Measurements from ENCODE around the gene RPL38. TPM values are rescaled to one million over a fixed set of nuclear protein-coding genes. Genes with fewer than 3 reads are reported as not detected.

The RPL38 gene
- total and polyA plus RNA-seq, 2 of the 4 experiments (the other 2 are of a cell fraction): 111 to 527 TPM

GRCh38 chr17:74198694-74199093, 4.8 kb upstream of the RPL38 start:
- POLR2A ChIA-PET (ENCODE audit: unreplicated experiment): no interaction called here
- Histone ChIP-seq H4K8ac (ENCODE audit: low read depth in 2 of 2, low read length in 2 of 2) (no peak overlapping the region), H3K14ac (replicated peaks; ENCODE audit: low read depth, low read length) (no peak overlapping the region), H3K4me3 (ENCODE audit: insufficient read depth, low read depth, low read length) (no peak overlapping the region), H3K27me3 (ENCODE audit: control insufficient read depth, insufficient read depth, low read length) (peaks cover 33% of the 10 kb centered on the region), H2AFZ (replicated peaks; ENCODE audit: low read length, poor library complexity) (no peak overlapping the region), H3K36me3 (ENCODE audit: control insufficient read depth, insufficient read depth, low read length) (no peaks in the 10 kb centered on the region), H3K9me3 (ENCODE audit: control insufficient read depth, insufficient read depth, low read length) (no peaks in the 10 kb centered on the region), H3K56ac (ENCODE audit: extremely low read depth, insufficient read depth, low read length) (no peak overlapping the region), H3K27ac (ENCODE audit: insufficient read depth, low read length) (no peak overlapping the region), H3K9me1 (ENCODE audit: insufficient read depth, low read length) (no peaks in the 10 kb centered on the region), H2BK120ac (ENCODE audit: low read depth, low read length) (no peak overlapping the region), H3K18ac (ENCODE audit: low read depth, low read length) (no peak overlapping the region), H4K5ac (ENCODE audit: low read depth, low read length) (no peak overlapping the region), H3K4ac (ENCODE audit: low read depth, low read length) (no peak overlapping the region), H2AK5ac (ENCODE audit: low read depth, low read length) (no peak overlapping the region), H4K20me1 (ENCODE audit: insufficient read depth, low read length) (0 out of 2 replicates have a peak, but pooled peaks cover 1% of the 10 kb centered on the region), H3K79me1 (ENCODE audit: low read depth in 1 of 2, low read length in 2 of 2) (no peaks in the 10 kb centered on the region), H2AK9ac (replicated peaks; ENCODE audit: low read depth, low read length, poor library complexity) (no peak overlapping the region), H3K4me2 (ENCODE audit: low read depth, low read length) (no peak overlapping the region), H3K4me1 (ENCODE audit: control insufficient read depth, insufficient read depth, low read length) (no peaks in the 10 kb centered on the region), H2BK15ac (ENCODE audit: low read depth, low read length) (no peak overlapping the region), H3K9ac (ENCODE audit: low read depth, low read length) (no peak overlapping the region), H4K91ac (ENCODE audit: insufficient read depth, low read depth, low read length) (no peak overlapping the region), H2BK5ac (ENCODE audit: low read depth, low read length, poor library complexity, severe bottlenecking) (no peak overlapping the region), H2BK20ac (ENCODE audit: low read depth, low read length) (no peak overlapping the region), H3K23ac (ENCODE audit: low read depth, low read length) (no peak overlapping the region)
- no peak for ATAC-seq (ENCODE audit: low read depth)
- in situ Hi-C loops (cut with MboI; ENCODE audit: low sequenced_read_pairs): loop anchor here (25.0 kb wide), 1 partner anchor 936 kb away; the partner anchor contains the start of gene CPSF4L
- 80% methylated on average over 2 of the region's 6 CpGs; no CpG with 5 or more reads in 1 of the 2 experiments for WGBS, 2 experiments (ENCODE audit: extremely low coverage in 2 of 2, insufficient read length in 1 of 2)
- no peak for DNase-seq
- TF ChIP-seq ELK1 (IDR thresholded peaks at IDR 0.05; ENCODE audit: borderline replicate concordance, low read depth, low read length) (no peak), MXI1 (IDR thresholded peaks at IDR 0.05; ENCODE audit: borderline replicate concordance, low read depth, low read length) (no peak), RAD21 (IDR thresholded peaks at IDR 0.05; ENCODE audit: low read length) (no peak), CEBPB (IDR thresholded peaks at IDR 0.05; ENCODE audit: low read depth, low read length) (no peak), RFX5 (IDR thresholded peaks at IDR 0.05; ENCODE audit: low read depth, low read length) (no peak), CTCF (conservative IDR thresholded peaks at IDR 0.05; ENCODE audit: low read depth, low read length) (no peak), CHD1 (IDR thresholded peaks at IDR 0.05; ENCODE audit: low read depth, low read length) (no peak), POLR2A (IDR thresholded peaks at IDR 0.05; ENCODE audit: low read depth, low read length) (no peak), MAZ (IDR thresholded peaks at IDR 0.05; ENCODE audit: borderline replicate concordance, low read depth, low read length) (no peak), NFE2L2 (IDR thresholded peaks at IDR 0.05; ENCODE audit: low read depth, low read length) (no peak), BHLHE40 (IDR thresholded peaks at IDR 0.05; ENCODE audit: low read depth, low read length) (no peak), FOS (IDR thresholded peaks at IDR 0.05; ENCODE audit: low read depth, low read length) (no peak), RCOR1 (IDR thresholded peaks at IDR 0.05; ENCODE audit: insufficient replicate concordance, low read length) (no peak), SMC3 (IDR thresholded peaks at IDR 0.05; ENCODE audit: low read depth, low read length) (no peak), USF2 (IDR thresholded peaks at IDR 0.05; ENCODE audit: low read depth, low read length) (no peak), MAFK (IDR thresholded peaks at IDR 0.05; ENCODE audit: low read depth, low read length) (no peak)
- dilution Hi-C loops (cut with HindIII; ENCODE audit: low sequenced_read_pairs, unreplicated experiment): no loop called here
- BruUV-seq (replicated peaks): no TSS peak
- intact Hi-C loops (cut with micrococcal nuclease): loop anchor here (1.0 kb wide), 1 partner anchor 769 kb away; no protein-coding TSS in a partner anchor
- CTCF ChIA-PET: no interaction called here
